ENCODE measurements around the gene GOLGA6D. TPM values are rescaled to one million over a fixed set of nuclear protein-coding genes. Genes with fewer than 3 reads are reported as not detected.
"Not testable (repeated sequence)": the region's sequence is repeated elsewhere in the genome, so short reads cannot be mapped to it uniquely, and the experiment has no call there.

Gene GOLGA6D
- total and polyA plus RNA-seq, 2 of the 8 experiments (the other 6 are each of a cell fraction or from before 2014, with no cell fraction given), result 0.27 to 0.69 TPM

DNA sequence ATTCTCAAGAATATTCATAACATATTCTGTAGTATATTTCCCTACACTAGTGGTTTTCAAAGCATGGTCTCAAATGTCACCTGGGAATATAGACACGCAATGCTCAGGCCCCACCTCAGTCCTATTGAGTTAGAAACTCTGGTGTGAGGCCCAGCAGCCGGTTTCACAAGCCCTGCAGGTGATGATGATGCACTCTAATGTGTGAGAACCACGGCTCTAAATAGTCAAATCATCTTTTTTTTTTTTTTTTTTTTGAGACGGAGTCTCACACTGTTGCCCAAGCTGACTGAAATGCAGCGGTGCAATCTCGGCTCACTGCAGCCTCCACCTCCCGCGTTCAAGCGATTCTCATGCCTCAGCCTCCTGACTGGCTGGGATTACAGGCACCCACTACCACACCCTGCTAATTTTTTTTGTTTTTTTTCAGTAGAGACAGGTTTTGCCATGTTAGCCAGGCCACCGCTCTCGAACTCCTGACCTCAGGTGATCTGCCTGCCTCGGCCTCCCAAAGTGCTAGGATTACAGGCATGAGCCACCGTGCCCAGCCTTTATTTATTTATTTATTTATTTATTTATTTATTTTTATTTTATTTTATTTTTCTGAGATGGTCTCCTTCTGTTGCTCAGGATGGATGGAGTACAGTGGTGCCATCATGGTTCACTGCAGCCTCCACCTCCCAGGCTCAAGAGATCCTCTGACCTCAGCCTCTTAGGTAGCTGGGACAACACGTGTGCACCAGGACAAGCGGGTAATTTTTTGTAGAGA, 51.2 kb downstream of the GOLGA6D start:
- H3K18ac ChIP-seq (ENCODE audit: extremely low read depth, low read length); H3K27ac ChIP-seq (ENCODE audit: low read depth, low read length); H3K27me3 ChIP-seq (replicated peaks in 1 of 4; ENCODE audit: control insufficient read depth in 3 of 4, extremely low read depth in 1 of 4, insufficient read depth in 3 of 4, low read length in 3 of 4); H4K91ac ChIP-seq (replicated peaks; ENCODE audit: insufficient read length, low read length); H3K14ac ChIP-seq (ENCODE audit: insufficient read length); H4K5ac ChIP-seq (ENCODE audit: insufficient read length, low read depth, low read length); H3K23ac ChIP-seq (ENCODE audit: insufficient read length); H2BK12ac ChIP-seq (ENCODE audit: low read depth, low read length); H3K4me2 ChIP-seq (ENCODE audit: insufficient read depth in 1 of 2, low read depth in 2 of 2, low read length in 2 of 2); H3K4me3 ChIP-seq (ENCODE audit: extremely low read depth in 1 of 4, insufficient read depth in 2 of 4, low read depth in 3 of 4, low read length in 4 of 4); H3K4me1 ChIP-seq (replicated peaks in 1 of 4; ENCODE audit: control insufficient read depth in 3 of 4, insufficient read depth in 4 of 4, low read length in 3 of 4); H4K8ac ChIP-seq (ENCODE audit: extremely low read depth, insufficient read depth, low read length); H2AFZ ChIP-seq (ENCODE audit: low read length); H3K4ac ChIP-seq (replicated peaks; ENCODE audit: insufficient read length, low read depth, low read length); H3K9ac ChIP-seq (replicated peaks in 1 of 4; ENCODE audit: extremely low read depth in 1 of 4, low read depth in 3 of 4, low read length in 3 of 4); H3K23me2 ChIP-seq (ENCODE audit: low read depth, low read length); FAIRE-seq; H3K56ac ChIP-seq (replicated peaks; ENCODE audit: insufficient read length, low read depth, low read length); H2AK5ac ChIP-seq (ENCODE audit: low read depth, low read length); H2BK15ac ChIP-seq (ENCODE audit: low read length); H2BK20ac ChIP-seq (ENCODE audit: low read length); DNase-seq (ENCODE audit: low read depth in 1 of 2, low spot score in 2 of 2); H4K20me1 ChIP-seq (replicated peaks in 1 of 2; ENCODE audit: control insufficient read depth in 1 of 2, insufficient read depth in 2 of 2, low read length in 2 of 2); H3K9me3 ChIP-seq (ENCODE audit: insufficient read depth in 2 of 2, low read depth in 1 of 2, low read length in 1 of 2); H2BK120ac ChIP-seq (replicated peaks; ENCODE audit: low read depth, low read length); H2BK5ac ChIP-seq (ENCODE audit: low read depth, low read length); H3K36me3 ChIP-seq (ENCODE audit: control insufficient read depth in 2 of 4, insufficient read depth in 4 of 4, low read length in 3 of 4); H3K79me2 ChIP-seq (ENCODE audit: control insufficient read depth in 1 of 2, insufficient read depth in 2 of 2, low read length in 2 of 2); H3K79me1 ChIP-seq (ENCODE audit: low read depth, low read length): not testable (repeated sequence)
- ChIA-PET POLR2A (ENCODE audit: partially characterized antibody) (interaction anchor here (0.9 to 1.6 kb wide), 3 partner anchors 12 to 122 kb away, joined by 3 to 4 read pairs (median 3); partner anchors contain the start of gene NEIL1), CTCF (ENCODE audit: partially characterized antibody) (interaction anchor here (0.6 to 1.4 kb wide), 5 partner anchors 12 to 563 kb away, joined by 3 to 4 read pairs (median 3); no protein-coding TSS in a partner anchor)
- WGBS, 2 experiments (ENCODE audit: extremely low coverage in 1 of 2, insufficient coverage in 1 of 2, insufficient read length in 1 of 2, insufficient replicate concordance in 2 of 2, low coverage in 1 of 2, low lambda C conversion rate in 2 of 2, missing lambda C conversion rate in 1 of 2), result 90% methylated on average over 14 of the region's 15 CpGs; no CpG with 5 or more reads in 1 of the 2 experiments

Measured in H1 (cell line).